Measurements from ENCODE around the gene LFNG.
A peak's percentile ranks its signal among the peaks of the same experiment; 100 is the strongest.
"Not testable (repeated sequence)": the region's sequence is repeated elsewhere in the genome, so short reads cannot be mapped to it uniquely, and the experiment has no call there.

LFNG gene

DNA sequence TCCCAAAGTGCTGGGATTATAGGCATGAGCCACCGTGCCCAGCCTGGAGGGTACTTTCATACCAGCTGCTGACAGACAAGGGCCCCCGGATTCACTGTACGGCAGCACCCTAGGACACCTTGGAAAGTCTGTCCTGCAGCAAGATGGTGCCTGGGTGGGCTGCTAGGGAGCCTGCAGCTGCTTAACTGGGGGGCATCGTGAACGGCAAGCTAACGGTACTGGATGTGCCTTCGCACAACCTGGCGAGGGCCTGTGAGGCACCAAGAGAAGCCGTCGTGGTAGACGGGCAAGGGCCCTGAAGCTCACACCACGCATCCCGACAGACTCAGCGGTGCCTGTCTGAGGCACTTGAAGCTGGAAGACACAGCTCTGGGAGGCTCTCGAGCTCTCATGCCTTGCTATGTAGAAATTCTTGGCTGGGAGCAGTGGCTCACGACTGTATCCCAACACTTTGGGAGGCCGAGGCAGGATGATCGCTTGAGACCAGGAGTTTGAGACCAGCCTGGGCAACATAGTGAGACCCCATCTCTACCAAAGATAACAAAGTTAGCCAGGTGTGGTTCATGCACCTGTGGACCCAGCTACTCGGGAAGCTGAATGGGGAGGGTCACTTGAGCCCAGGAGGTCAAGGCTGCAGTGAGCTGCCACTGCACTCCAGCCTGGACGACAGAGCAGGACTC, 26.3 kb downstream of the LFNG start:
- DNase-seq (ENCODE audit: low spot score), result no peak

DNA sequence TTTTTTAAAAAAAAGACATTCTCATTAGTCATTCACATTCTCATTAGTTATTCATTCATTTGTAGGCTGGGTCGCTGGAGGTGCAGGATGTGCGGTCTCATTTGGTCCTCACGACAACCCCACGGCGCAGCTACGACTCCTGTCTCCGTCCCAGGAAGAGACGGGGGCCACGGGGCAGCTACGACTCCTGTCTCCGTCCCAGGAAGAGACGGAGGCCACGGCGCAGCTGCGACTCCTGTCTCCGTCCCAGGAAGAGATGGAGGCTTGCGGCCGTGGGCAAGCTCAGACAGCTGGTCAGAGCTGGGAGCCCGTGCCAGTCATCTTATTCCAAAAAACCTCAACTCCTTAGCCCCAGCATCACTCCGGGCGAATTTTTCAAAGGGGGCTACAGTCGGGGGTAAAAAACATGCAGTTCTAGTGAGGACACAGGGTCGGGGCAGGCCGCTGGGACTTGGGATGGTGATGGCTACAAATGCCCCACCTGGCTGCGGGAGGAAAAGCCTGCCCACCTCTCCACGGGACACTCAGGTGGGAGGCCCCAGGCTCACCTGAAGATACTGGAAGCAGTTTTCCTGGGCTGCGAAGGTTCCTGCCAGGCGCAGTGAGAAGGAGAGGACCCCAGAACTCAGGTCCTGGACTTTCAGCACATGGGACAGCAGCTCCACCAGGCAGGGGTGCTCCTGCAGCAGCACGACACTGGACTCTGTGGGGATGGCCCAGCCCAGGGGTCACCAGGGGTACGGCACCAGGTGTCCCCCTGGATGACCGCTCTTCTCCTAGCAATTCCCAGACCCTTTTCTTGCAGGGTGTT, 27.4 kb downstream of the LFNG start:
- no peak for DNase-seq (ENCODE audit: low spot score)

DNA sequence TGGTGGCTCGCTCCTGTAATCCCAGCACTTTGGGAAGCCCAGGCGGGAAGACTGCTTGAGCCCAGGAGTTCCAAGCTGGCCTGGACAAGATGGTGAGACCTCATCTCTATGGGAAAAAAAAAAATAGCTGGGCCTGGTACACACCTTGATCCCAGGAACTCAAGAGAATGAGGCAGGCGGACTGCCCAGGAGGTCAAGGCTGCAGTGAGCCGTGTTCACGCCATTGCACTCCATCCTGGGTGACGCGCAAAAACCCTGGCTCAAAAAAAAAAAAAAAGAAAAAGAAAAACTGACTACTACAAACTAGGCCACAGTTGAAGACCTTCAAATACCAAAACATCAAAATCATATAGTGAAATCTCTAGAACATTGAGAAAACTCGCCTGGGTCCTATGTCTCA, 31.8 kb downstream of the LFNG start:
- DNase-seq (ENCODE audit: low spot score), result no peak

DNA sequence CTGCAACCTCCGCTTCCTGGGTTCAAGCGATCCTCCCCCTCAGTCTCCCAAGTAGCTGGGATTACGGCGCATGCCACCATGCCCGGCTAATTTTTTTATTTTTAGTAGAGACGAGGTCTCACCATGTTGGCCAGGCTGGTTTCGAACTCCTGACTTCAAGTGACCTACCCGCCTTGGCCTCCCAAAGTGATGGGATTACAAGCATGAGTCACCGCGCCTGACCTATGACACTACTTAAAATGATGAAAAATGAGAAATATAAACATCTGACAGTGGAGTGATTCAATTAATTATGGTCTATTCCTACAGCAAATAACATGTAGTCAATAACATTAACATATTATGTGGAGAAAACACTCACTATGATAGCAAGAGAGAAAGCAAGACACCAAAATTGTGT, 33.5 kb downstream of the LFNG start:
- DNase-seq (ENCODE audit: low spot score), result peak; percentile 17

DNA sequence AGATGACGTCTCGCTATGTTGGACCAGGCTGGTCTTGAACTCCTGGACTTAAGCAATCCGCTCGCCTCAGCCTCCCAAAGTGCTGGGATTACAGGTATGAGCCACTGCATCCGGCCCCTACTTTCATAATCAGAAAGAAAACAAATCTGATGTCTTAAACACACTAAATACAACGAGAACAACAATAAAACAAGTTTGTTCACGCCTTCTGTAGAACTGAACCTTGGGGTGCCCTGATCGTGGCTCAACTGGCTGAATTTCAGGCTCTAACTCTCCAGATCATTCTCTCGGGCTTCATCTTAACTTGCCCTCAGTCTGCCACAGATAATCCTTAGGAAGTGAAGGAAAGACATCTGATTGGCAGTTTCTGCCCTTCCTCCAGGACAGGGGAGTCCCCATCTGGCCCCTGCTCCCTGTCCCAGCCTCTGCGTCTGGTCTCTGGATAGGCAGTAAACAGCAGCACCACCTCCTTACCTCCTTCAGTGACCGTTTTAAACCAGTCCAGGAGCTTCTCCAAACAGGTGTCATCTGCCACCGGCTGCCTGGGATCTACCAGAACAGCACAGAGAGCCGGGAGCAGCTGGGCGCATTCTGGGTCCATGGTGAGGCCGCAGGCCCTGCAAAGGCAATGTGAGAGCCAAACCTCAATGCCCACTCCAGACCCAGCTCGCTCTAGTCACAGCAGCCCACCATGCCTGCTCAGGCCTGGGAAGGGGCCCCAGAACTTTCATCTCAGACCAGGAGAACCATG, 34.4 kb downstream of the LFNG start:
- DNase-seq (ENCODE audit: low spot score), result peak; percentile 17

DNA sequence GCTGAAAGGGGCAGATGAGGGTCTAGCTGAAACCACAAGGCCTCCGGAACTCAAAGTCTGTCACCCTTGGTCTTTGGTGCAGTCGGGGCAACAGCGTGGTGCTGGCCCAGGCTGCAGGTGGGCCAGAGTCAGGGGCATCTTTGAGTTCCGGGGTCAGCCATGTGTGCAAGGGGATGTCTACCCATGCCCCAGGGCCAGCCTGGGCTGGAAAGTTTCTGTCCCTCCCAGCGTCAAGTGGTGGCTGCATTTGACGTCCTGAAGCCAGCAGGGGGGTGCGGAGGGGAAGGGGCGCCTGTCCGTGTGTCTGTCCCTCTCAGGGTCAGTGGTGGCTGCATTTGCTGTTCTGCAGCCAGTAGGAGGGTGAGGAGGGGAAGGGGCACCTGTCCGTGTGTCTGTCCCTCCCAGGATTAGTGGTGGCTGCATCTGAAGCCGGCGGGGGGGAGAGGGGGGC, 35.1 kb downstream of the LFNG start:
- DNase-seq (ENCODE audit: low spot score), result no peak

DNA sequence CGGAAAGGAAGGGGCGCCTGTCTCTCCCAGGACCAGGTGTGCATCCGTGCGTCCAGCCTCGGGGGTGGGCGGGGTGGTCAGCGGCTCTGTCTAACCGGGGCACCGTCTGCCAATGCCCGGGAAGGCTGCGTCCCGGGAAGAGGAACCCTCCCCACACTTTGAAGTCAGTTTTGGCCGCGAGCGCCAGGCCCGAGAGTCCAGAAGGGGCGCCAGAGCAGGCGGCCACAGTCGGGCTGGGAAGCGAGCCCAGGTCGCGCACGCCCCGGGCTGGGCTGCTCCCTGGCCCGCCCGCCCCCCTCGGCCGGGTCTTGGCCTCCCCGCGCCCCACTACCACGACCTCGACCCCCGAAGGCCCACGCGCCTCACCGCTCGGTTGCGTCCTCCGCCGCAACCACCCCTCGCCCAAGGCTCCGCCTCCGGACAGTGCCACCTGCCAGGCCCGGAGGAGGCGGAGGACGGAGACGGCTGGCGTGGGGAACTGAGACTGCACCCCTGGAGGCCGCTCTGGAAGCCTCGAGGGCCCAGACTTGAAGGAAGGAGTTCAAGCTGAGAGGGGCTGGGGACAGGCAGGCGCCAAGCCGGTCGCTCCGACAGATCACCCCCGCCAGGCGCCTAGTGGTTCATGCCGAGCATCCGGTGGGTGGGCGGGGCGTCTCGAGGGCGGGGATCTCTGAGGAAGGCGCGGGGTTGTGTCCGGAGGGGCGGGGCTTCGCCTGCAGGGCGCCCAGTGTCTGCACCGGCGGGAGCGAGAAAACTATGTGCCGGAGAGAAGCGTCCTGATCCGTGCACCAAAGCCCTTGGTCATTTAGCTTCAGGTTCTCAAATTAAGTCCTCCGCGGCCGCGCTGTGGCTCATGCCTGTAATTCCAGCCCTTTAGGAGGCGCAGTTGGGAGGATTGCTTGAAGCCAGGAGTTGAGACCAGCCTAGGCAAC, 35.8 kb downstream of the LFNG start, which contains the start of gene BRAT1:
BRAT1 (minus strand) TSS at position 404 of the 932 bp plus-strand sequence. CDS start 1,093 bp downstream, outside the sequence.
- peak; percentile 97 for DNase-seq (ENCODE audit: low spot score)

DNA sequence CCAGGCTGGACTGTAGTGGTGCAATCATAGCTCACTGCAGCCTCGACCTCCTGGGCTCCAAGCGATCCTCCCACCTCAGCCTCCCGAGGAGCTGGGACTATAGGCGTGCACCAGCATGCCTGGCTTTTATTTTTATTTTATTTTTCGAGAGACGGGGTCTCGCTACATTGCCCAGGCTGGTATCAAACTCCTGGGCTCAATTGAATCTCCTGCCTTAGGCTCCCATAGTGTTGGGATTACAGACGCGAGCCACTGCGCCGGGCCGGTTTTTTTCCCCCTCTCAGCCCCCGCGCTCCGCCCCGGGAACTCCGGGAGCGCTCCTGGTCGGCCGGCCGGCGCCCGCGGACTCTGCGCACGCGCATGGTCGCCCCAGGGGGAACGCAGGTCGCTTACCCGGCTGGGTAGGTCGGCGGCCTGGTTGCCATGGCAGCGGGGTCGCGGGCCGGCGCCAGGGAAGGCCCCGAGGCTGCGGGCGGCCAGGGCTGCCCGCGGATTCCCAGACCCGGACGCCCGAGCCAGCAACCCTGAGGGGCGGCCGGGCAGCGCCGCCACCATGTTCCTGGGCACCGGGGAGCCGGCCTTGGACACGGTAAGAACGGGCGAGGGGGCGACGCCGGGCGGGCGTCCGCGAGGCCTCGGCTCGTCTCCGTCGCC, 39.2 kb downstream of the LFNG start, which contains the start of gene IQCE:
IQCE (plus strand) TSS at position 351 of the 654 bp plus-strand sequence; CDS start at position 554, 203 bp downstream.
- DNase-seq (ENCODE audit: low spot score), result peak; percentile 88

DNA sequence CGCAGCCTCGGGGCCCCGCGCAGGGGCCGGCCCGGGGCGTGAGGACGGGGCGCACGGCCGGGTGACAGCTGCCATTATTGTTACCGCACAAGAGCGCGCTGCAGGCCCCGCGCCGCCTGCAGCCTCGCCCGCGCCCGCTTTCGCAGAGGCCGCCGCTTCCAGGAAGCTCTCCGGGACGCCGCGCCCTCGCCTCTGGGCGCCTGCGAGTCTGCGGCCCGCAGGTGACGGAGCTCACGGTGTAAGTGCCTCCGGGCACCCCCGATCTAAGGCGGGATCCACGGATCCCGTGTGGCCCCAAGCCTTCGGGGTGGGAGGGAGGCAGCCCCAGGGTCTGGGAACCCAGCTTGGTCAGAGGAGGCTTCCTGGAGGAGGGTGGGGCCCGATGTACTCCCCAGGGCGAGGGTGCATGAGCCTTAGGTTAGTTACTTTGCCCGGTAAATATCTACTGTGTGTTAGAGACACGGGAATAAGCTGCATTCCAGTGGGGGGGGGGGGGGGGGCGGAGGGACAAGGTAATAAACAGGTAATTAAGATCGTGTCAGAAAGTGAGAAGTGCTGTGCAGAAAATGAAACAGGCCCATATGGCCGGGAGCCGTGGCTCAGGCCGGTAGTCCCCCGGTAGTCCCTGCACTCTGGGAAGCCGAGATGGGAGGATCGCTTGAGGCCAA, 39.8 kb downstream of the LFNG start:
- DNase-seq (ENCODE audit: low spot score), result peak; percentile 27

DNA sequence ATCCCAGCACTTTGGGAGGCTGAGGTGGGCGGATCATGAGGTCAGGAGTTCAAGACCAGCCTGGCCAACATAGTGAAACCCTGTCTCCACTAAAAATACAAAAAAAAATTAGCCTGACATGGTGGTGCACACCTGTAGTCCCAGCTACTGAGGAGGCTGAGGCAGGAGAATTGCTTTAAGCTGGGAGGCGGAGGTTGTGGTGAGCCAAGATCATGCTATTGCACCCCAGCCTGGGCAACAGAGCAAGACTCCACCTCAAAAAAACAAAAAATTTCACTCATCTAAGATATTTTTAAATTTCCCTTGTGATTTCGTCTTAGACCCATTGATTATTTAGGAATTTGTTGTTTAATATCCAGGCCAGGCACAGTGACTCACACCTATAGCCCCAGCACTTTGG, 44.4 kb downstream of the LFNG start:
- not testable (repeated sequence) for DNase-seq (ENCODE audit: low spot score)

DNA sequence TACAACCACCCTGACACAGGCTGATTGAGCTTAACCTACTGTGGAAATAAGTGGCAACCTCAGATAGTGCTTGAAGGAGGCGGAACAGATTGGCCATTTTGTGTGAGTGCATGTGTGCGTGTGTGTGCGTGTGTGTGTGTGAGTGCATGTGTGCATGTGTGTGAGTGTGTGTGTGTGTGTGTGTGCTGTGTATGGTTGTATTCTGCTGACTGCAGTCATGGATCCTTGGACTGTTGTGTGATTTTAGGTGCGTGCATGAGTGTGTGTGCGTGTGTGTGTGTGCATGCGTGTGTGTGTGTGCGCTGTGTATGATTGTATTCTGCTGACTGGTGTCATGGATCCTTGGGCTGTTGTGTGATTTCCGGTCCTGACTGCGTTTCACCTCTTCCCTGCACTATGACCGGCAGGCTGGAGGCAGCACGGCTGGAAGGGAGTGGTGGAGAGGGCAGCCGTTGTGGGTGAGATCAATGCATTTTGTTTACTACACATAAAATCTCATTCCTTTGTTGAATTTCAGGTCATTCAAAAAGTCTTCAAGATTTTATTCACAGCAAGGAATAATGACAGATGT, 45.5 kb downstream of the LFNG start:
- no peak for DNase-seq (ENCODE audit: low spot score)

DNA sequence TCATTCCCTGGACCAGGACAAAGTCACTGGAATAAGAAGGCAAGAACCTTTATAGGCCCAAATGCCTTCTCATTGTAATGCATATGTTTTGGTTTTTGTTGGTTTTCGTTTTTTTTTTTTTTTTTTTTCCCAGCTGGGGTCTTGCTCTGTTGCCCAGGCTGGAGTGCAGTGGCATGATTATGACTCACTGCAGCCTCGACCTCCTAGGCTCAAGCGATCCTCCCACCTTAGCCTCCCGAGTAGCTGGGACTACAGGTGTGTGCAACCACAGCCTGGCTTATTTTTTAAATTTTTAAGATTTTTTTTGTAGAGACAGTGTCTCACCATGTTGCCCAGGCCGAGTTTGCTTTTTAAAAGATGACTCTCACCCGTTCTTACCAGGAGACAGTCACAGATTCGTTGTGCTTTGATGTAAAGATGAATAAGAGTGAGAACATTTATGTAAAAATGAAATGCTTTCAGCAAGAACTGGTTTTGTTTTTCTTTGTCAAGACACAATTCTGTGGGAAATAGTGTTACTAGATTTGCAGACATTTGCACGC, 46.8 kb downstream of the LFNG start:
- DNase-seq (ENCODE audit: low spot score), result no peak

DNA sequence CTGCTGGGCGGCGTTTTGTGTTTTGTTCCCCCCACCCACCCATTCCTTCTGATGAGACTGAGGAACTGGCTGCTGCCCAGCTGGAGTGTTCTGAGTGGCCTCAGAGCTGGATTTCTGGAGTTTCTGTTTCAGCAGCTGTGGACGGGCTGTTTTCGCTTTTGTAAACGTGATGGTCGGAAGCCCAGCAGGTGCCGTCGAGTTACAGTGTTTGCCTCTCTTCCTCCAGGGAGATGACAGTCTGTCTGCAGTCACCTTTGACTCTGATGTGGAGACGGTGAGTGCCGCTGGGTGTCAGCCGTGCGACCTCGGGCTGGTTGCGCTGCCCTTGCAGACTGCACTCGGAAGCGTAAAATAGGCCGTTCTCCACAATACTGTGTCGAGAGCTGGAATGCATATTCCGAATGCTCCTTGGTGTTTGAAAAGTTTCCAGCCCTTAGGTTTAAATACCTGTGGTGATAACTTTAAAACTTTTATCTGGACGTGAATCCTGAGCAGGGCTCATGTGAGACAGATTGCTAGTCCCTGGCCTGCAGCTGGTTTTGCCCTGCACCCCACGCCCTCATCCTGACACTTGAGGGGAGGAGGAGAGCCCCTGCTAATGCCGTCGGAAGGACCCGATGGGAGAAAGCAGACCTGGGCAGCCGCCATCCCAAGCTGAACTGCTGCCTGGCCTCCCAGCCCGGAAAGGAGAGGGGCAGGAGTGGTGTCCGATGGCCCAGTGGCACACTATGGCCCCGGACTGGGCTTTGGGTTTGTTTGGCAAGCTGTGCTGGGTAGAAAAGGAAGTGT, 47.5 kb downstream of the LFNG start:
- DNase-seq (ENCODE audit: low spot score), result no peak

DNA sequence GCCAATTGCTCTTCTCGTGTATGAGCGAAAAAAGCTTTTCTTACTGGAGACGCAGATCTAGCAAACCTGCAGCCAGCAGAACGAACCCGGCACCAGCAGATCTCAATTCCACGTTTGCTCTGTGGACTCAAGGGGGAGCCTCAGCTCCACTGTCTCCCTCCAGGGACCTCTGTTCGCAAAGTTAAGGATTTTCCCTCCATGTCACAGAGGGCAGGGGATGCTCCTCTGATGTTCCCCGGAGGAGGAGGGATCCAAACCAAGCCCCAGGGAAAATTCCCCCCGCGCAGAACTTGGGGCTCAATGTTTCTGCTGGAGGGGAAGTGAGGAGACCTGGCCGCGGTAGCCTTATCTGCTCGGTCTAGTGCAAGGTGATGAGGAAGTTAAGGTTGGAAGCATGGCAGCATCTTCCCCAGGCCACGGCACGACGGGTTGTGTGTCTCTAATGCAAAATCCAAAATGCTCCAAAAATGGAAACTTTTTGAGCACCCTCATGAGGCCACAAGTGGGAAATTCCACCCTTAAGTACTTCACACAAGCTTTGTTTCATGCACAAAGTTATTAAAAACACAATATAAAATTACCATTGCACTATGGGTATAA, 48.2 kb downstream of the LFNG start:
- DNase-seq (ENCODE audit: low spot score), result no peak

DNA sequence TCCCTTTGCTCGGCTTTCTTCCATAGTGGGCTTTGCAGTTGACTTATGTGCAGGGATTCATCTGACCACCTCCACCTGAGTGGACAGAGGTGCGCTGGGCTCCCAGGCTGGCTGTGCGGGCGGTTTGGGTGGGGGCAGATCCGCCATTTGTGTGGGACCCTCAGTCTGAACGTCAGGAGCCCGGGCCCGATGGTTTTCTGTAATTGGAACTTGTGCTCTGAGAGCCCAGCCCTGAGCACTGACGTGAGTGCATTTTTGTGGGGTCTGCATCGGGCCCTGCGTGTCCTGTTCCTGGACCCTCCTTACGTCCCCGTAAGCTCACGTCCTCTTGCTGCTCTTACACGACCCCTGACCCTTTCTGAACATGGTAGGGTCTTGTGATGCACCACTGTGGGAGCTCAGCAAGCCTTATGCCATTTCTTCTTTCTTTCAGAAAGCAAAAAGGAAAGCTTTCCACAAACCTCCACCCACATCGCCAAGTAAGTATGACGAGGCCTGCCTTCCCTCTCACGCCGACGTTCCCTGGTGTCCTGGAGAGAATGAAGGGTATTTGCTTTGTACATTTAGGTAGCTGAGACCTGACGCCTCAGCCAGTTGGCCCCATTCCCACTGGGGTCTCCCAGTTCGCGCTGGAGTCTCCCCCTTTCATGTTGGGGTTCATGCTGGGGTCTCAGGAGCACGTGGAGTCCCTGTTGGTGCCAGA, 49.1 kb downstream of the LFNG start:
- DNase-seq (ENCODE audit: low spot score), result no peak

DNA sequence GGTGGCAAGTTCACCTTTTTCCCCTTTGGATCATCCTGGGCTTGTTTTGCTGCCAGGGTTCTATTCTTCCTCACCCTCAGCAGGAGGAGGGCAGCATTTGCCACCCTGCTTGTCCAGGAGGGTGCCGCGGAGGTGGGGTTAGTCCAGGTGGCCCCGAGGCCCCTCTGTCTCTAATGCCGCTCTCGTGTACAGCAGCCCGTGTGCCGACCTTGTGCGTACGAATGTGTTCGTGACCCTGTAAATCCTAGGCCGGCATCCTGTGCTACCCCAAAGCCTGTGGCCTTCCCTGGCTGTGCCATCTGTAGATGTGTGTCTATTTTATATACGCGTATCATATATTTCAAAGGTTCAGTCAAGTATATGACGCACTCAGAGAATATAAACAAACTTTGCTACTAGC, 49.8 kb downstream of the LFNG start:
- DNase-seq (ENCODE audit: low spot score), result no peak

DNA sequence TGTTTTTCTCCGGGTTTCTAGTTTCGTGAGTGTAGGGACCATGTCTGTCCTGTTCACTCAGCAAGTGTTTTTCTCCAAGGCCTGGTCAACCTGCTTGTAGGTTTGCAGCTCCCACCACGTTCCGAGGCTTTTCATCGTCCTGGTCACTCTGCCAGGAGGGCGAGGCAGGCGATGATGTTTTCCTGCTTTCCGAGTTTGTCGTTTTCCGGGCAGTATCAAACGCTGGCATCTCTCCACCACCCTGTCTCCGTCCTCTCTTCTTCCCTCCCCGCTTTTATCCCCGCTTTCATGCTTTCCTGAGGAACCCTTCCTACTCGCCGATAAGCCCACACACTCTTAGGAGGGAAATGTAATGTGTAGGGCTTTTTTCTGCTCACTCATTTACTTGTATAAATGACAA, 50.4 kb downstream of the LFNG start:
- DNase-seq (ENCODE audit: low spot score), result no peak

DNA sequence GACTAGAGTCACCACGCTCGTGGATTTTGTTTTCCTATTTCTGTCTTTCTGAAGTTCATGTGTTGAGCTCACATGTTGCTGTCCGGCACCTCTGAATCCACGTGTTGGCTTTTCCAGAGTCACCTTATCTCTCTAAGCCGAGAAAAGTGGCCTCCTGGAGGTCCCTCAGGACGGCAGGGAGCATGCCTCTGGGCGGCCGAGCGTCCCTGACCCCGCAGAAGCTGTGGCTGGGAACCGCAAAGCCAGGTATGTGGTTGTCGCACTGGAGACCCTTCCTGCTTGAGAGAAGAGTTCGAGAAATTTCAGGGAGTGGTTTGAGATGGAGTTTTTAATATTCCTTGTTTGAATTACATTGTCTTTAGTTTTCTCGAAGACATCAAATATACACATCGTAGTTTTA, 51.8 kb downstream of the LFNG start:
- no peak for DNase-seq (ENCODE audit: low spot score)

All from RKO (cell line).